Mesendoderm (in vitro differentiated cells): ENCODE data around the gene CDK19.

Experiments used
- DNase-seq: peaks from one replicate; pipeline ENCODE4 v3.0.0; 2013
- H2AK5ac ChIP-seq: 2 replicates; pipeline ENCODE4 v1.6.1; 2013; ENCODE audit warnings: low read length, inconsistent platforms
- H2BK120ac ChIP-seq: 2 replicates; pipeline ENCODE4 v1.6.1; 2013; ENCODE audit warnings: low read depth, mild to moderate bottlenecking, low read length, moderate library complexity, mixed read lengths
- H2BK15ac ChIP-seq: replicated peaks from 2 replicates; pipeline ENCODE4 v1.6.1; 2013; ENCODE audit warnings: low read depth, mild to moderate bottlenecking, moderate library complexity
- H2BK5ac ChIP-seq: 2 replicates; pipeline ENCODE4 v1.6.1; 2013; ENCODE audit warnings: low read length, inconsistent platforms
- H3K18ac ChIP-seq: 2 replicates; pipeline ENCODE4 v1.6.1; 2013; ENCODE audit warnings: mild to moderate bottlenecking, low read length, mixed read lengths
- H3K23ac ChIP-seq: one replicate; pipeline ENCODE4 v1.6.1; 2013; ENCODE audit warnings: low read length
- H3K27ac ChIP-seq: 2 replicates; pipeline ENCODE4 v1.5.1; 2013; ENCODE audit warnings: low read depth, mild to moderate bottlenecking, inconsistent platforms, low read length, moderate library complexity
- H3K27me3 ChIP-seq: 2 replicates; pipeline ENCODE4 v1.6.1; 2013; ENCODE audit warnings: low read length, control low read depth, mild to moderate bottlenecking, inconsistent platforms; ENCODE audit not compliant: insufficient read depth, poor library complexity
- H3K36me3 ChIP-seq: 2 replicates; pipeline ENCODE4 v1.6.1; 2013; ENCODE audit warnings: low read length, inconsistent platforms; ENCODE audit not compliant: control insufficient read depth, insufficient read depth
- H3K4ac ChIP-seq: one replicate; pipeline ENCODE4 v1.6.1; 2013; ENCODE audit warnings: low read depth, mild to moderate bottlenecking, low read length, moderate library complexity
- H3K4me1 ChIP-seq: 2 replicates; pipeline ENCODE4 v1.6.1; 2013; ENCODE audit warnings: low read depth, low read length, inconsistent platforms; ENCODE audit not compliant: control insufficient read depth
- H3K4me2 ChIP-seq: 2 replicates; pipeline ENCODE4 v1.6.1; 2013; ENCODE audit warnings: low read length
- H3K4me3 ChIP-seq: 2 replicates; pipeline ENCODE4 v1.5.1; 2013; ENCODE audit warnings: mild to moderate bottlenecking, low read length
- H3K56ac ChIP-seq: one replicate; pipeline ENCODE4 v1.6.1; 2013; ENCODE audit warnings: low read length
- H3K79me1 ChIP-seq: 2 replicates; pipeline ENCODE4 v1.6.1; 2013; ENCODE audit warnings: low read length, inconsistent platforms
- H3K79me2 ChIP-seq: 2 replicates; pipeline ENCODE4 v1.6.1; 2013; ENCODE audit warnings: mild to moderate bottlenecking, low read length; ENCODE audit not compliant: control insufficient read depth, insufficient read depth
- H3K9ac ChIP-seq: 2 replicates; pipeline ENCODE4 v1.6.1; 2013; ENCODE audit warnings: low read length, inconsistent platforms
- H4K5ac ChIP-seq: one replicate; pipeline ENCODE4 v1.6.1; 2013; ENCODE audit warnings: low read length
- H4K8ac ChIP-seq: one replicate; pipeline ENCODE4 v1.6.1; 2013; ENCODE audit warnings: low read depth, mild to moderate bottlenecking, control low read depth, low read length, moderate library complexity
- WGBS: extraction: QIAGEN DNeasy Blood & Tissue Kit; methylation state at CpG from one replicate; pipeline ENCODE4 v1.1.7; 2013; ENCODE audit warnings: low lambda C conversion rate, missing lambda C conversion rate; ENCODE audit not compliant: insufficient coverage; ENCODE audit errors: extremely low coverage; 5-methylcytosine and 5-hydroxymethylcytosine counted together

The CDK19 gene

GRCh38 chr6:110735666-110736065 lies 79.6 kb downstream of the CDK19 start:
- no peak overlapping the region for H4K5ac ChIP-seq

GRCh38 chr6:110731898-110732297 lies 83.4 kb downstream of the CDK19 start:
- DNase-seq = no peak
- Histone ChIP-seq H3K4me3 (no peak overlapping the region), H3K27ac (no peak overlapping the region), H2BK5ac (no peak overlapping the region), H2BK120ac (no peak overlapping the region), H3K56ac (no peak overlapping the region), H3K36me3 (no peaks in the 10 kb centered on the region), H3K9ac (no peak overlapping the region), H3K4me2 (no peak overlapping the region), H3K18ac (no peak overlapping the region), H3K23ac (no peak overlapping the region), H3K79me1 (no peaks in the 10 kb centered on the region), H2BK15ac (no peak overlapping the region), H3K27me3 (no peaks in the 10 kb centered on the region), H4K8ac (no peak overlapping the region), H2AK5ac (no peak overlapping the region), H4K5ac (no peak overlapping the region), H3K79me2 (no peaks in the 10 kb centered on the region), H3K4ac (no peak overlapping the region), H3K4me1 (no peaks in the 10 kb centered on the region)
- WGBS = no CpG with 5 or more reads among the region's 3 CpGs

More at GRCh38 chr6:110735666-110736065, 79.6 kb downstream of the CDK19 start:
- Histone ChIP-seq H3K18ac (no peak overlapping the region), H2BK120ac (no peak overlapping the region), H3K4me2 (no peak overlapping the region), H3K23ac (no peak overlapping the region), H3K4me3 (no peak overlapping the region), H3K4me1 (no peaks in the 10 kb centered on the region), H3K4ac (no peak overlapping the region), H4K8ac (no peak overlapping the region), H2BK15ac (no peak overlapping the region), H2AK5ac (no peak overlapping the region), H3K9ac (no peak overlapping the region), H3K56ac (no peak overlapping the region), H3K27me3 (no peaks in the 10 kb centered on the region), H2BK5ac (no peak overlapping the region), H3K79me1 (no peaks in the 10 kb centered on the region), H3K79me2 (no peaks in the 10 kb centered on the region), H3K27ac (no peak overlapping the region), H3K36me3 (no peaks in the 10 kb centered on the region)
- DNase-seq = no peak
- WGBS = no CpG with 5 or more reads among the region's 4 CpGs

GRCh38 chr6:110731196-110731595 lies 84.1 kb downstream of the CDK19 start:
- Histone ChIP-seq H2BK15ac (no peak overlapping the region), H3K4me2 (no peak overlapping the region), H3K4ac (no peak overlapping the region), H2BK120ac (no peak overlapping the region), H4K8ac (no peak overlapping the region), H3K56ac (no peak overlapping the region), H2BK5ac (no peak overlapping the region), H3K9ac (no peak overlapping the region), H3K23ac (no peak overlapping the region), H3K36me3 (no peaks in the 10 kb centered on the region), H3K4me1 (no peaks in the 10 kb centered on the region), H3K18ac (no peak overlapping the region), H3K27me3 (no peaks in the 10 kb centered on the region), H3K79me1 (no peaks in the 10 kb centered on the region), H3K27ac (no peak overlapping the region), H3K79me2 (no peaks in the 10 kb centered on the region), H2AK5ac (no peak overlapping the region), H3K4me3 (no peak overlapping the region), H4K5ac (no peak overlapping the region)
- no CpG with 5 or more reads among the region's 4 CpGs for WGBS
- DNase-seq = no peak

DNA sequence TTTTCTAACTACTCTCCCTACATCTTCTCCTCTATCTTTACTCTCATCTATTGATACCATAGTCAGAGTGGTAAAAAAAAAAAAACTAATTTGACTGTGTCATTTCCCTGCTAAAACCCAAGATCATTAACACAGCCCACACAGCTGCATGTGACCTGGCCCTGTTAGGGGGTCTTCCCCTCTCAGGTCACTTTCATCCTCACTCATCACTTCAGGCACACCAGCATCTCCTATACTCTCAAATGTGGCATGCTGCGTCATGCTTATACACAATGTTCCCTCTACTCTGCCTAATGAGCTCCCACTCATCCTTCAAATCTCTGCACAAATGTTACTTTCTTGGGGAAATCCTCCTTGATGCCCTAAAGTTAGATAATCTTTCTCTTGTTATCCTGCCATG lies 86.8 kb downstream of the CDK19 start:
- Histone ChIP-seq H2BK120ac (no peak overlapping the region), H3K4me1 (no peaks in the 10 kb centered on the region), H3K9ac (no peak overlapping the region), H3K4ac (no peak overlapping the region), H3K23ac (no peak overlapping the region), H3K4me2 (no peak overlapping the region), H2BK15ac (no peak overlapping the region), H3K56ac (no peak overlapping the region), H3K27ac (no peak overlapping the region), H3K79me1 (no peaks in the 10 kb centered on the region), H2AK5ac (no peak overlapping the region), H3K36me3 (no peaks in the 10 kb centered on the region), H3K27me3 (no peaks in the 10 kb centered on the region), H4K5ac (no peak overlapping the region), H3K4me3 (no peak overlapping the region), H3K18ac (no peak overlapping the region), H2BK5ac (no peak overlapping the region), H4K8ac (no peak overlapping the region), H3K79me2 (no peaks in the 10 kb centered on the region)
- WGBS = no CpG with 5 or more reads among the region's 1 CpG
- no peak for DNase-seq

DNA sequence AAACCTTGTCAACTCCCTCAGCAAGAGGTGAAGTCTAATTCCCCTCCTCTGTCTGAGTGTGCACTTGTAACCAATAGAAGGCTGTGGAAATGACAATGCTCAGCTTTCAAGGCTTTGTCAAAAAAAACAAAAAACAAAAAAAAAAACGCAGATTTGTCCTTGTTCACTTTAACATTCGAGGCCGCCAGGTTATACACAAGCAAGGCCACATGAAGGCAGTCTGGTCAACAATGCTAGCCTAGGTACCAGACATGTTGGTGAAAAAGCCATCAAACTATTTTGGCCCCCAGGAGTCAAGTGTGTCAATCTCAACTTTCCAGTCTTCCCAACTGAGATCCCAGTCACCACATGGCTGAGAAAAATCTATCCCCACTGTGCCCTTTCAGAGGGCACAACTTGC lies 92.3 kb downstream of the CDK19 start:
- no peak for DNase-seq
- no peak overlapping the region for H3K4ac ChIP-seq
- H3K79me2 ChIP-seq = no peaks in the 10 kb centered on the region
- H3K4me3 ChIP-seq = no peak overlapping the region
- no peak overlapping the region for H2AK5ac ChIP-seq
- no peak overlapping the region for H3K27ac ChIP-seq
- no peak overlapping the region for H3K18ac ChIP-seq
- H2BK5ac ChIP-seq = no peak overlapping the region
- no peaks in the 10 kb centered on the region for H3K27me3 ChIP-seq
- no peak overlapping the region for H4K8ac ChIP-seq
- no peak overlapping the region for H3K9ac ChIP-seq
- H2BK15ac ChIP-seq = no peak overlapping the region
- H3K79me1 ChIP-seq = no peaks in the 10 kb centered on the region
- no peaks in the 10 kb centered on the region for H3K36me3 ChIP-seq
- no peak overlapping the region for H3K56ac ChIP-seq
- no peak overlapping the region for H3K4me2 ChIP-seq
- no peak overlapping the region for H2BK120ac ChIP-seq
- WGBS = no CpG with 5 or more reads among the region's 3 CpGs
- H3K23ac ChIP-seq = no peak overlapping the region
- no peaks in the 10 kb centered on the region for H3K4me1 ChIP-seq
- H4K5ac ChIP-seq = no peak overlapping the region

- no peak overlapping the region for H3K27ac ChIP-seq
- H3K56ac ChIP-seq = no peak overlapping the region
- no peaks in the 10 kb centered on the region for H3K4me1 ChIP-seq
- no peak overlapping the region for H3K4ac ChIP-seq
- no peaks in the 10 kb centered on the region for H3K79me2 ChIP-seq
- H3K23ac ChIP-seq = no peak overlapping the region
- no peak overlapping the region for H2BK15ac ChIP-seq
- H3K4me2 ChIP-seq = no peak overlapping the region
- H2AK5ac ChIP-seq = no peak overlapping the region
- H3K18ac ChIP-seq = no peak overlapping the region
- H3K36me3 ChIP-seq = no peaks in the 10 kb centered on the region
- no CpG with 5 or more reads among the region's 3 CpGs for WGBS
- H3K79me1 ChIP-seq = no peaks in the 10 kb centered on the region
- no peak overlapping the region for H3K4me3 ChIP-seq
- H3K9ac ChIP-seq = no peak overlapping the region
- no peak for DNase-seq
- no peak overlapping the region for H4K8ac ChIP-seq
- H4K5ac ChIP-seq = no peak overlapping the region
- no peak overlapping the region for H2BK5ac ChIP-seq
- H2BK120ac ChIP-seq = no peak overlapping the region
- no peaks in the 10 kb centered on the region for H3K27me3 ChIP-seq
Observed at GRCh38 chr6:110720066-110720465, 95.2 kb downstream of the CDK19 start.
